K562 (cell line): ENCODE data around the gene SHISA5. TPM values are rescaled to one million over a fixed set of nuclear protein-coding genes. Genes with fewer than 3 reads are reported as not detected.

Experiments used
- BHLHE40 ChIP-seq: IDR thresholded peaks from 2 replicates; pipeline ENCODE4 v1.6.1; 2011; ENCODE audit warnings: low read length, improper control_type of control experiment
- BRF1 ChIP-seq: IDR thresholded peaks from 3 replicates; pipeline ENCODE4 v1.6.1; 2011; ENCODE audit warnings: borderline replicate concordance, mild to moderate bottlenecking; ENCODE audit not compliant: insufficient read length; ENCODE audit errors: extremely low read depth
- CC2D1A ChIP-seq: fragments of 450-650 bp; IDR thresholded peaks from 2 replicates; pipeline ENCODE4 v1.6.1; 2017; ENCODE audit warnings: mild to moderate bottlenecking
- CCNT2 ChIP-seq: IDR thresholded peaks from 2 replicates; pipeline ENCODE4 v1.6.1; 2011; ENCODE audit warnings: borderline replicate concordance, low read depth, mild to moderate bottlenecking, moderate library complexity, mixed read lengths, low read length; ENCODE audit not compliant: insufficient read length; ENCODE audit errors: extremely low read depth
- CTBP1 ChIP-seq: fragments of 450-650 bp; IDR thresholded peaks from 2 replicates; pipeline ENCODE4 v1.6.1; 2016; ENCODE audit warnings: borderline replicate concordance
- DPF2 ChIP-seq: fragments of 450-650 bp; IDR thresholded peaks from 2 replicates; pipeline ENCODE4 v1.6.1; 2016
- ESRRB ChIP-seq: fragments of 250-450 bp; sonication (Bioruptor Pico); IDR thresholded peaks from 2 replicates; pipeline ENCODE4 v1.5.0; 2020; ENCODE audit warnings: mild to moderate bottlenecking, moderate library complexity, borderline replicate concordance
- FOXK1 ChIP-seq: sonication (generic); formaldehyde crosslinking; IDR thresholded peaks from 2 replicates; pipeline ENCODE4 v1.8.0; 2022; ENCODE audit warnings: missing genetic modification reagents, mild to moderate bottlenecking, borderline replicate concordance
- NFATC3 ChIP-seq: fragments of 450-650 bp; IDR thresholded peaks from 2 replicates; pipeline ENCODE4 v1.6.1; 2017; ENCODE audit warnings: mild to moderate bottlenecking
- NR2C1 ChIP-seq, 2 experiments: fragments of 450-650 bp; IDR thresholded peaks; 2 replicates each; pipeline ENCODE4 v1.6.1; 2017; ENCODE audit warnings: mild to moderate bottlenecking in 2 of 2, antibody characterized with exemption in 1 of 2, inconsistent platforms in 1 of 2, missing compliant biosample characterization in 1 of 2, missing genetic modification characterization in 1 of 2
- NR2F6 ChIP-seq: fragments of 450-650 bp; formaldehyde crosslinking; IDR thresholded peaks from 2 replicates; pipeline ENCODE4 v1.4.0; 2020; ENCODE audit warnings: mild to moderate bottlenecking
- PRMT5 ChIP-seq: sonication (generic); formaldehyde crosslinking; IDR thresholded peaks from 2 replicates; pipeline ENCODE4 v1.5.0; 2020; ENCODE audit warnings: missing genetic modification reagents
- RBFOX2 ChIP-seq: fragments of 200-400 bp; formaldehyde crosslinking; IDR thresholded peaks from 2 replicates; pipeline ENCODE4 v1.6.1; 2017; ENCODE audit warnings: low read depth, mild to moderate bottlenecking, low read length, moderate library complexity
- ZNF165 ChIP-seq: fragments of 250-450 bp; sonication (Bioruptor Pico); IDR thresholded peaks from 2 replicates; pipeline ENCODE4 v1.4.0; 2020; ENCODE audit warnings: borderline replicate concordance
- ZNF174 ChIP-seq: fragments of 250-450 bp; sonication (Bioruptor Pico); IDR thresholded peaks from 2 replicates; pipeline ENCODE4 v1.4.0; 2020; ENCODE audit warnings: mild to moderate bottlenecking
- ZNF318 ChIP-seq, 2 experiments: fragments of 450-650 bp; IDR thresholded peaks; 2 replicates each; pipeline ENCODE4 v1.6.1; 2016; ENCODE audit warnings: mild to moderate bottlenecking in 2 of 2, borderline replicate concordance in 1 of 2, low read depth in 1 of 2, moderate library complexity in 1 of 2
- ZSCAN32 ChIP-seq: fragments of 450-650 bp; formaldehyde crosslinking; IDR thresholded peaks from 2 replicates; pipeline ENCODE4 v1.4.0; 2020; ENCODE audit warnings: mild to moderate bottlenecking, moderate library complexity
- polyA plus RNA-seq, 8 experiments: library from polyadenylated mRNA; depleted of rRNA in 4 of 8; stranded (reverse) in 5 of 8; unstranded in 3 of 8; fragments of >200 nt; fragmentation: Nextera tagmentation in 2 of 8; fragmentation: Illumina TruSeq in 1 of 8; extraction: Ambion mirVana in 2 of 8; extraction: Trizol in 1 of 8; gene quantifications; 2 replicates each; pipeline versions ENCODE4 v1.2.1 to v1.2.3, GENCODE V29; 2011 to 2014; ENCODE audit warnings: inconsistent platforms in 1 of 8, missing spikeins in 1 of 8
- total RNA-seq, 7 experiments: library from RNA; depleted of rRNA in 6 of 7; stranded (reverse); fragments of >200 nt in 6 of 7; fragmentation: Illumina TruSeq in 2 of 7; extraction: Trizol in 2 of 7; gene quantifications; 2 replicates each; pipeline versions ENCODE4 v1.2.1 to v1.2.3, GENCODE V29; 2011 to 2021; ENCODE audit warnings: low replicate concordance in 1 of 7
- TF ChIP-seq, protein P1 (sequence below): IDR thresholded peaks from 2 replicates; pipeline ENCODE4 v1.6.1; 2014; ENCODE audit warnings: antibody characterized with exemption
- TF ChIP-seq, protein P2 (sequence below), 2 experiments: fragments of 450-650 bp in 1 of 2; sonication (generic) in 1 of 2; formaldehyde crosslinking; conservative IDR thresholded peaks; 2 replicates each; pipeline versions ENCODE4 v1.4.0 to v1.8.1; 2020 to 2022; ENCODE audit warnings: mild to moderate bottlenecking in 1 of 2, missing genetic modification reagents in 1 of 2

Gene SHISA5
- total and polyA plus RNA-seq, 9 of the 15 experiments (the other 6 are each of a cell fraction or from before 2014, with no cell fraction given) = 8.4 to 85.8 (median 56.1) TPM

DNA sequence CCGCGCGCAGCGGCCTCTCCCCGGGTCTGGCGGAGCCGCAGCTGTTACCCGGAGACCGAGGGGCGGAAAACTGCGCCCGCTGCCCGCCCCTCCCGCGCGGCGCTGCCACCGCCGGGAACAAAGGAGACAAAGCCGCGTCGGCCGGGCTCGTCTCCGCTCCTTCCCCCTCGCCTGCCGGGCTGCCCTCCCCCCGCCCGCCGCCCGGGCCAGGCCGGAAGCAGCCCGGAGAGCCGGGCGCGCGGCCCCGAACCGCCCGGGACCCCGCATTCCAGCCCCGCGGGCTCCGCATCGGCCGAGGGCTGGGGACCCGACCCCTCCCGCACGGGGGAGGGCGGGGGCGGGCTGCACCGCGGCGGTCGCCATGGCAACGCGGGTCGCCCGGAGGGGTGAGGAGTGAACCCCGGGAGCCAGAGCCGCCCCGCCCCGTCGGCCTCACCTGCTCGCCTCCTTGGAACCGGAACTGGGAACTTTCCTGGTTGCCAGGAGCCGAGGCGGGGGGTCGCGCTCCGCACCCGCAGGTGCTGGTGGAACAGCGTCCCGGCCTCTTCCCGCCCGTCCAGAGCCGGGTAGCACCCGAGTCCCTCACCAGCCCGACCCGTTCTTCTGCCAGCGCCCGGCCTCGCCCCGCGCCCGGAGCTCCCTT, 74.5 kb downstream of the SHISA5 start (continued):
- TF ChIP-seq, protein P1, sequence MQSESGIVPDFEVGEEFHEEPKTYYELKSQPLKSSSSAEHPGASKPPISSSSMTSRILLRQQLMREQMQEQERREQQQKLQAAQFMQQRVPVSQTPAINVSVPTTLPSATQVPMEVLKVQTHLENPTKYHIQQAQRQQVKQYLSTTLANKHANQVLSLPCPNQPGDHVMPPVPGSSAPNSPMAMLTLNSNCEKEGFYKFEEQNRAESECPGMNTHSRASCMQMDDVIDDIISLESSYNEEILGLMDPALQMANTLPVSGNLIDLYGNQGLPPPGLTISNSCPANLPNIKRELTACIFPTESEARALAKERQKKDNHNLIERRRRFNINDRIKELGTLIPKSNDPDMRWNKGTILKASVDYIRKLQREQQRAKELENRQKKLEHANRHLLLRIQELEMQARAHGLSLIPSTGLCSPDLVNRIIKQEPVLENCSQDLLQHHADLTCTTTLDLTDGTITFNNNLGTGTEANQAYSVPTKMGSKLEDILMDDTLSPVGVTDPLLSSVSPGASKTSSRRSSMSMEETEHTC = no peak
- TF ChIP-seq ESRRB (CRISPR knock-in tag) (no peak), ZSCAN32 (CRISPR knock-in tag) (no peak), ZNF165 (CRISPR knock-in tag) (no peak), ZNF174 (CRISPR knock-in tag) (no peak), CC2D1A (no peak), RBFOX2 (peak; percentile 65), BRF1 (no peak), ZNF318 (IDR thresholded peaks at IDR 0.05; ENCODE audit: borderline replicate concordance in 1 of 2, low read depth in 1 of 2) (no peak), PRMT5 (CRISPR knock-in tag) (no peak), DPF2 (no peak), CTBP1 (no peak), CCNT2 (peak; percentile 38), NR2C1 (IDR thresholded peaks at IDR 0.05) (no peak), NR2C1 (tag; IDR thresholded peaks at IDR 0.05) (no peak), NFATC3 (no peak), BHLHE40 (no peak), NR2F6 (CRISPR knock-in tag) (no peak), FOXK1 (CRISPR knock-in tag) (no peak)
- TF ChIP-seq, protein P2, sequence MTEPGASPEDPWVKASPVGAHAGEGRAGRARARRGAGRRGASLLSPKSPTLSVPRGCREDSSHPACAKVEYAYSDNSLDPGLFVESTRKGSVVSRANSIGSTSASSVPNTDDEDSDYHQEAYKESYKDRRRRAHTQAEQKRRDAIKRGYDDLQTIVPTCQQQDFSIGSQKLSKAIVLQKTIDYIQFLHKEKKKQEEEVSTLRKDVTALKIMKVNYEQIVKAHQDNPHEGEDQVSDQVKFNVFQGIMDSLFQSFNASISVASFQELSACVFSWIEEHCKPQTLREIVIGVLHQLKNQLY (CRISPR knock-in tag; conservative IDR thresholded peaks at IDR 0.05) = no peak
